Measurements from ENCODE around the gene CLMN. TPM values are rescaled to one million over a fixed set of nuclear protein-coding genes. Genes with fewer than 3 reads are reported as not detected.
A peak's percentile ranks its signal among the peaks of the same experiment; 100 is the strongest.

The CLMN gene
- total RNA-seq, 1 experiment from 2014 or later = 111 TPM

GRCh38 chr14:95155045-95155444 is 164.7 kb downstream of the CLMN start:
- Mint-ChIP-seq H3K4me3 (ENCODE audit: low read depth, unreplicated experiment) (peak overlapping the region; percentile 84), H3K27ac (ENCODE audit: unreplicated experiment) (peak overlapping the region; percentile 28), H3K36me3 (ENCODE audit: insufficient read depth, unreplicated experiment) (peaks cover 32% of the 10 kb centered on the region), H3K4me1 (ENCODE audit: low read depth, unreplicated experiment) (peaks cover 43% of the 10 kb centered on the region), H3K9me3 (ENCODE audit: low read depth, unreplicated experiment) (no peaks in the 10 kb centered on the region), H3K27me3 (ENCODE audit: unreplicated experiment) (no peaks in the 10 kb centered on the region)
- no peak for TF ChIP-seq CTCF (IDR thresholded peaks at IDR 0.05; ENCODE audit: unreplicated experiment)
- intact Hi-C loops (cut with micrococcal nuclease; ENCODE audit: unreplicated experiment) = loop anchor here (5.0 to 10.0 kb wide), 3 partner anchors 92 to 380 kb away; partner anchors contain the start of gene GLRX5
- DNase-seq = no peak
- CTCF ChIA-PET = no interaction called here
- no TSS peak for BruUV-seq (replicated peaks)

GRCh38 chr14:95153866-95154265 is 165.8 kb downstream of the CLMN start:
- TF ChIP-seq CTCF (IDR thresholded peaks at IDR 0.05; ENCODE audit: unreplicated experiment) = no peak
- CTCF ChIA-PET = no interaction called here
- no peaks in the 10 kb centered on the region for H3K27me3 Mint-ChIP-seq (ENCODE audit: unreplicated experiment)
- H3K9me3 Mint-ChIP-seq (ENCODE audit: low read depth, unreplicated experiment) = no peaks in the 10 kb centered on the region
- DNase-seq = no peak
- peaks cover 32% of the 10 kb centered on the region for H3K36me3 Mint-ChIP-seq (ENCODE audit: insufficient read depth, unreplicated experiment)
- H3K4me1 Mint-ChIP-seq (ENCODE audit: low read depth, unreplicated experiment) = peaks cover 55% of the 10 kb centered on the region
- no peak overlapping the region for H3K27ac Mint-ChIP-seq (ENCODE audit: unreplicated experiment)
- intact Hi-C loops (cut with micrococcal nuclease; ENCODE audit: unreplicated experiment) = loop anchor here (10.0 kb wide), 2 partner anchors 281 to 381 kb away; partner anchors contain the start of gene GLRX5
- no TSS peak for BruUV-seq (replicated peaks)
- H3K4me3 Mint-ChIP-seq (ENCODE audit: low read depth, unreplicated experiment) = peak overlapping the region; percentile 84

- no peak overlapping the region for H3K27ac Mint-ChIP-seq (ENCODE audit: unreplicated experiment)
- peaks cover 65% of the 10 kb centered on the region for H3K4me1 Mint-ChIP-seq (ENCODE audit: low read depth, unreplicated experiment)
- H3K4me3 Mint-ChIP-seq (ENCODE audit: low read depth, unreplicated experiment) = no peak overlapping the region
- H3K36me3 Mint-ChIP-seq (ENCODE audit: insufficient read depth, unreplicated experiment) = peaks cover 18% of the 10 kb centered on the region
- no peak for DNase-seq
- intact Hi-C loops (cut with micrococcal nuclease; ENCODE audit: unreplicated experiment) = loop anchor here (10.0 kb wide), 2 partner anchors 283 to 383 kb away; partner anchors contain the start of gene GLRX5
- no peak for TF ChIP-seq CTCF (IDR thresholded peaks at IDR 0.05; ENCODE audit: unreplicated experiment)
- CTCF ChIA-PET = no interaction called here
- BruUV-seq (replicated peaks) = no TSS peak
- H3K27me3 Mint-ChIP-seq (ENCODE audit: unreplicated experiment) = no peaks in the 10 kb centered on the region
- H3K9me3 Mint-ChIP-seq (ENCODE audit: low read depth, unreplicated experiment) = no peaks in the 10 kb centered on the region
Observed at GRCh38 chr14:95151561-95151960, 168.1 kb downstream of the CLMN start.

- Mint-ChIP-seq H3K4me3 (ENCODE audit: low read depth, unreplicated experiment) (no peak overlapping the region), H3K36me3 (ENCODE audit: insufficient read depth, unreplicated experiment) (peaks cover 16% of the 10 kb centered on the region), H3K4me1 (ENCODE audit: low read depth, unreplicated experiment) (peaks cover 72% of the 10 kb centered on the region), H3K27me3 (ENCODE audit: unreplicated experiment) (no peaks in the 10 kb centered on the region), H3K27ac (ENCODE audit: unreplicated experiment) (no peak overlapping the region), H3K9me3 (ENCODE audit: low read depth, unreplicated experiment) (no peaks in the 10 kb centered on the region)
- no peak for DNase-seq
- intact Hi-C loops (cut with micrococcal nuclease; ENCODE audit: unreplicated experiment) = loop anchor here (10.0 kb wide), 2 partner anchors 284 to 384 kb away; partner anchors contain the start of gene GLRX5
- BruUV-seq (replicated peaks) = no TSS peak
- CTCF ChIA-PET = interaction anchor here (0.6 kb wide), 1 partner anchor 160 kb away, joined by 4 read pairs; no protein-coding TSS in a partner anchor
- TF ChIP-seq CTCF (IDR thresholded peaks at IDR 0.05; ENCODE audit: unreplicated experiment) = no peak
Observed at GRCh38 chr14:95150910-95151309, 168.8 kb downstream of the CLMN start.

Measured in Calu3 (cell line).